GM12892 (cell line): Measurements from ENCODE around the gene EML1.

Source experiments
- POLR2A ChIP-seq: IDR thresholded peaks from 2 replicates; pipeline ENCODE4 v1.6.1; 2011; ENCODE audit warnings: low read depth, low read length, control low read depth
- TAF1 ChIP-seq: IDR thresholded peaks from 2 replicates; pipeline ENCODE4 v1.6.1; 2011; ENCODE audit warnings: low read depth, mild to moderate bottlenecking, control low read depth, low read length, borderline replicate concordance

DNA sequence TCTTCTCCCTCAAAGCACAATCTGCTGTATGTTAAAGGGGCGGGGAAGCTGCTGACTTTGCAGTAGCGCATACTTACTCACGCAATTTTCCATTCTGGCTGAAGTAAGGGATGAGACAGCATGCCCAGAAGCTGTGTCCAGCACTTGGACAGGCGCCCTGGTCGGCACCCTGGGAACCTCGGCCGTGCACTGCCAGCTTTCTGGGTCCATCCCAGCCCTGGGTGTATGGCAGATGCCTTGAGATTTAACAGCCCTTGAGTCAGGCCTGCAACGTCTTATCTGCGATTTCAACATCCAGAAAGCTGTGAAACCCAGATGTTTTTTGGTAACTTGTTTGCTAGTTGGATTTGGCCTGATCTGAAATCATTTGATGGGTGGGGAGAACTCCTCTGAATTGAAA lies 16.1 kb downstream of the EML1 start:
- TF ChIP-seq POLR2A = no peak
- no peak for TF ChIP-seq TAF1
